BJ (cell line): ENCODE data around the gene DMBT1. TPM values are rescaled to one million over a fixed set of nuclear protein-coding genes. Genes with fewer than 3 reads are reported as not detected.

Experiments used
- CTCF ChIA-PET: fragments of 350-600 bp; formaldehyde crosslinking; extraction: SDS; loops from one replicate; lab custom pipeline; 2021; ENCODE audit warnings: antibody characterized with exemption, inconsistent platforms; lab: Yijun Ruan, JAX
- POLR2A ChIA-PET: fragments of 300-600 bp; sonication (Branson Sonifier 250); formaldehyde crosslinking; extraction: SDS; loops from one replicate; lab custom pipeline; 2021; ENCODE audit warnings: antibody characterized with exemption; lab: Charles Lee
- DNase-seq: peaks from one replicate; pipeline ENCODE4 v3.0.0-alpha.2; 2011; ENCODE audit warnings: low read depth
- H3K27me3 ChIP-seq: 2 replicates; pipeline ENCODE4 v1.6.0; 2011; ENCODE audit warnings: low read length; ENCODE audit not compliant: control insufficient read depth, insufficient read depth
- H3K36me3 ChIP-seq: 2 replicates; pipeline ENCODE4 v1.5.1; 2011; ENCODE audit warnings: low read length; ENCODE audit not compliant: control insufficient read depth, insufficient read depth
- H3K4me3 ChIP-seq: 2 replicates; pipeline ENCODE4 v1.5.1; 2011; ENCODE audit warnings: low read depth, mild to moderate bottlenecking, control low read depth, low read length
- polyA plus RNA-seq: library from polyadenylated mRNA; depleted of rRNA; stranded (reverse); fragments of >200 nt; gene quantifications from 2 replicates; pipeline ENCODE4 v1.2.3, GENCODE V29; 2011
- TF ChIP-seq, protein P1 (sequence below): IDR thresholded peaks from 2 replicates; pipeline ENCODE4 v1.5.1; 2011; ENCODE audit warnings: low read depth, mild to moderate bottlenecking, control low read depth, inconsistent platforms, low read length, moderate library complexity; ENCODE audit not compliant: insufficient read depth

Gene DMBT1
- polyA plus RNA-seq, 1 experiment: 0.01 TPM

DNA sequence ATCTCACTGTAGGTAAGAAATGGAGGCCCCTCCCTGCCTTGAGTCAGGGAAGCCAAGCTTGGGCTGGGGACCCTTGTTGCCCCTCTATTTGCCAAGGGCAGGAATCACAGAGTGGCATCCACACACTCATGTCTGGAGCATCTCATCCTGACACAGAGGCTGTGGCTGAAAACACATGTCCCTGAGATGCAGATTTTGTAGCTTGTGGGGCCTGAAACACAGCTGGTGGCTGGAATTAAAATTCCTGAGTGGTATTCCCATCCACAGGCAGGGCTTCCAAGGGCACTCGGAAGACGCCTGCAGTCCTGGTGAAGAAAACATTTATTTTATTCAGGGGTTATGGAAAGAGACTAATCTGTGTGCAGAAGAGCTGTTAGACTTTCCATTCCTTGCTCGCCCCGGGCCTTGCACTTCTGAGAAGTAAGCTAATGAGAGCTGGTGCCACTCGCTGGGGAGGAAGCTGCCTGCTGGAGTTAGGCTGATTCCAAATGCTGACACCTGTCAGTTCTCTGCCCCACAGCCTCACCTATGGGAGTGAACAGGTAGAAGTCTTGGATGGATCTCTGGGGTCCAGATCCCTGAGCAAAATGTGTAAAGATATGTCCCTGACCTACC lies 103.1 kb downstream of the DMBT1 start:
- Histone ChIP-seq H3K36me3 (no peaks in the 10 kb centered on the region), H3K4me3 (no peak overlapping the region), H3K27me3 (no peaks in the 10 kb centered on the region)
- no peak for DNase-seq
- ChIA-PET CTCF (no interaction called here), POLR2A (no interaction called here)
- TF ChIP-seq, protein P1, sequence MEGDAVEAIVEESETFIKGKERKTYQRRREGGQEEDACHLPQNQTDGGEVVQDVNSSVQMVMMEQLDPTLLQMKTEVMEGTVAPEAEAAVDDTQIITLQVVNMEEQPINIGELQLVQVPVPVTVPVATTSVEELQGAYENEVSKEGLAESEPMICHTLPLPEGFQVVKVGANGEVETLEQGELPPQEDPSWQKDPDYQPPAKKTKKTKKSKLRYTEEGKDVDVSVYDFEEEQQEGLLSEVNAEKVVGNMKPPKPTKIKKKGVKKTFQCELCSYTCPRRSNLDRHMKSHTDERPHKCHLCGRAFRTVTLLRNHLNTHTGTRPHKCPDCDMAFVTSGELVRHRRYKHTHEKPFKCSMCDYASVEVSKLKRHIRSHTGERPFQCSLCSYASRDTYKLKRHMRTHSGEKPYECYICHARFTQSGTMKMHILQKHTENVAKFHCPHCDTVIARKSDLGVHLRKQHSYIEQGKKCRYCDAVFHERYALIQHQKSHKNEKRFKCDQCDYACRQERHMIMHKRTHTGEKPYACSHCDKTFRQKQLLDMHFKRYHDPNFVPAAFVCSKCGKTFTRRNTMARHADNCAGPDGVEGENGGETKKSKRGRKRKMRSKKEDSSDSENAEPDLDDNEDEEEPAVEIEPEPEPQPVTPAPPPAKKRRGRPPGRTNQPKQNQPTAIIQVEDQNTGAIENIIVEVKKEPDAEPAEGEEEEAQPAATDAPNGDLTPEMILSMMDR: no peak

DNA sequence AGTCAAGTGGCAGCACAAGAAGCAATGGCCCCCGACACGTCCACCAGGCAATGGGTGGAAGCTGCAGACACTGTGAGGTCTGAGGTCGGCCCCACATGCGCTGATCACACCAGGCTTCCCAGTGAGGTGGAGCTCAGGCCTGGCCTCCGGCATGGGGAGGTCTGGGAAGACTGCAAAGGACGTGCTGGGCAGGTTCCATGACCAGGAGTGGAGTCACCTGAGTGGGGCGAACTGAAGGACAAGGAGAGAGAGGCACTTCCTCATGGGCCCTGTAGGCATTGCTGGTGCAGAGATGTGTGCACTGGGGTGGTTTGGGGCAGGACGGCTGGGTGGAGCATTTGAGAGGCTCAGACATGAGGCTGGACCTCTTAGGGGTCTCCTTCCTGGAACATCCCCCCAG lies 103.9 kb downstream of the DMBT1 start:
- Histone ChIP-seq H3K36me3 (no peaks in the 10 kb centered on the region), H3K27me3 (no peaks in the 10 kb centered on the region), H3K4me3 (no peak overlapping the region)
- TF ChIP-seq, protein P1: no peak
- DNase-seq: no peak
- POLR2A ChIA-PET: no interaction called here
- CTCF ChIA-PET: no interaction called here

DNA sequence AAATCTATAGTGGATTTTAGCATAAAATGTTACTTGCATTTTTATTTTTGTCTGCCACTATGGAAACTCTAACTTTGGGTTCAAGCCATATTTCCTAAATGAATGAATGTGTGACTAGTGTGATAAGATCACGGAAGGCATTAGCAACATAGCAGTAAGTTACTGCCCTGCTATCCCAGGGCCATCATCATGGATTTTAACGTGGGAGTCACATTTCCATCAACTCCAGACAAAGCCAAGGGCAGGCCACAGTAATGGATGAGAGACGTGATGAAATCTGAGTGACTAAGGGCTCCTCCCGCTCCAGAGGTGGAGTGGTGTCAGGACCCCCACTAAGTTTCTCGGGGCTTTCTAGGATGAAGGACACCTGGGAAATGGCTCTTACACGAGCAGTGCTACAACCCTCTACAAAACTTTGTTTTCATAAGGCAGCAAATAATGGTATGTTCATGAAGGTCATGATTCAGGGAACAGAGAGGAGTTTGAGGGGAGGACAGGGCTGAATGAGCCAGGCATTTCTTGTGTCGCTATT lies 104.8 kb downstream of the DMBT1 start:
- POLR2A ChIA-PET: no interaction called here
- H3K4me3 ChIP-seq: no peak overlapping the region
- H3K36me3 ChIP-seq: no peaks in the 10 kb centered on the region
- CTCF ChIA-PET: no interaction called here
- H3K27me3 ChIP-seq: no peaks in the 10 kb centered on the region
- DNase-seq: no peak
- TF ChIP-seq, protein P1: no peak

DNA sequence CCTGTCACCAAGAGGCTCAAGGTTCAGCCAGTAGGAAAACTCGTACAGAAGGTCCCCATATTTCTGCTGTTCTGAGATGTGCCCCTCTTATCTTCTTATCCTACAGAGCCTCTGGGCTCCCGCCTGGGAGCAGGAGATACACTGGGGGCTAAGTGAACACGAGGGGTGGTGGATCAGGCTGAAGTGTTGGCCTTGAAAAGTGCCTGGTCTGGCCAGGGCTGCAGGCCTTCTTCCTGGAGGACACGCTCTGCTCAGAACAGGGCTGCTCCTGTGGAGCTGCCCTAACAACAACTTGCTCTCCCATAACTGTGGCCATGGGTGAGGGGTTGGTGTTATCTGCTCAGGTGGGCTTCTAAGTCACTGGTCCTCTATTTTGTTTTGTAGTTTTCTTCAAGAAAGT lies 105.4 kb downstream of the DMBT1 start:
- no peak for DNase-seq
- CTCF ChIA-PET: no interaction called here

DNA sequence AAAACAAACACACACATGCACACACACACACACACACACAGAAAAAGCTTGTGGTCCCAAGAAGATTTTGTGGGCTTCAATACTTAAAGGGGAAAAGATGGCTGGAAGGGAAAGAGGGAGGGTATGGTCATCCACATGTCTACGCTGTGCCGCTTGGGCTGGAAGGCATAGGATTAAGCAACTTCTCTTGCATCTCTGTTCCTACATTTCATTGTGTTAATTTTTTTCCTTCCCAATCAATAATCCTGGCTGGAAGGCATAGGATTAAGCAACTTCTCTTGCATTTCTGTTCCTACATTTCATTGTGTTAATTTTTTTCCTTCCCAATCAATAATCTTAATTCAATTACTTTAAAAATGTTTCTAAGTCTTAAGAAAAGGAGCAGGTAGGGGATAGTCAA lies 108.5 kb downstream of the DMBT1 start:
- CTCF ChIA-PET: no interaction called here
- TF ChIP-seq, protein P1: no peak
- POLR2A ChIA-PET: no interaction called here
- Histone ChIP-seq H3K4me3 (no peak overlapping the region), H3K27me3 (no peaks in the 10 kb centered on the region), H3K36me3 (no peaks in the 10 kb centered on the region)
- DNase-seq: no peak

More for the DNA sequence above, 105.4 kb downstream of the DMBT1 start:
- TF ChIP-seq, protein P1: no peak
- Histone ChIP-seq H3K4me3 (no peak overlapping the region), H3K27me3 (no peaks in the 10 kb centered on the region), H3K36me3 (no peaks in the 10 kb centered on the region)
- POLR2A ChIA-PET: no interaction called here
